Measurements from ENCODE around the gene DPP6. TPM values are rescaled to one million over a fixed set of nuclear protein-coding genes. Genes with fewer than 3 reads are reported as not detected.

The DPP6 gene
- total and polyA plus RNA-seq, 2 of the 8 experiments (the other 6 are each of a cell fraction or from before 2014, with no cell fraction given), result 4.7 to 6.8 TPM

DNA sequence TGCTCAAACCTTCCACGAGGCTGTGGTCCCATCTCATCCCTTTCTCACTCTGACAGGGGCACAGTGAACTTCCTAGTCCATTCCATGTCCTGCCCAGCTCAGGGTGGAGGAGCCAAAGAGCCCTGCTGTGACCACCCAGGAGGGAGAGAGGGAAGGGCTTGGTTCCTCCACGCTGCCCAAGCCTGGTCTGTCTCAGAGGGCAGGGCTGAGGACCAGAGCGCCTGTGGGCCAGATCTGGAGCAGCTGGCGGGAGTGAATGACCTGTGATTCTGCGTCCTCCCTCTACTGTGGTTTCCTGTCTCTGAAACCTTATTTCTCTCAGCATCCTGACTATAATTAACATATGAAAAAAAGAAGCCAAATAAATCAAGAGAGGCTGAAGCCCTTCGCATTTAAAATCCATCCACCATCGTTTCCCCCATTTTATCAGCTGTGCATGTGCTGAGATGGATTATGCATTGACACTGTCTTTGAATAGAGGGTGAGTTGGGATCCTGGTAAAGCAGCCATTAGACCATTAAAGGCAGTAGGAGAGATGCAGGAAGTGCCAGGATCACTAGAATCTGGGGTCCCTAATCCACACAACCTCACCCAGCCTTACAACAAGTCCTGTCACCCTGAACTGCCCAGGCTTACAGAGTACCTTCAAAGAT, 165.6 kb downstream of the DPP6 start:
- Histone ChIP-seq H3K79me1 (ENCODE audit: low read depth, low read length) (no peaks in the 10 kb centered on the region), H2AK5ac (ENCODE audit: low read depth, low read length) (no peak overlapping the region), H3K56ac (replicated peaks; ENCODE audit: insufficient read length, low read depth, low read length) (no peak overlapping the region), H3K4me2 (ENCODE audit: insufficient read depth in 1 of 2, low read depth in 2 of 2, low read length in 2 of 2) (no peak overlapping the region), H3K4ac (replicated peaks; ENCODE audit: insufficient read length, low read depth, low read length) (no peak overlapping the region), H2BK120ac (replicated peaks; ENCODE audit: low read depth, low read length) (no peak overlapping the region), H2BK12ac (ENCODE audit: low read depth, low read length) (no peak overlapping the region), H3K14ac (ENCODE audit: insufficient read length) (no peak overlapping the region), H3K23ac (ENCODE audit: insufficient read length) (no peak overlapping the region), H4K20me1 (replicated peaks in 1 of 2; ENCODE audit: control insufficient read depth in 1 of 2, insufficient read depth in 2 of 2, low read length in 2 of 2) (no peaks in the 10 kb centered on the region), H3K4me3 (ENCODE audit: extremely low read depth in 1 of 4, insufficient read depth in 2 of 4, low read depth in 3 of 4, low read length in 4 of 4) (no peak overlapping the region), H2BK20ac (ENCODE audit: low read length) (no peak overlapping the region), H3K27ac (ENCODE audit: low read depth, low read length) (no peak overlapping the region), H3K27me3 (replicated peaks in 1 of 4; ENCODE audit: control insufficient read depth in 3 of 4, extremely low read depth in 1 of 4, insufficient read depth in 3 of 4, low read length in 3 of 4) (no peaks in the 10 kb centered on the region), H4K91ac (replicated peaks; ENCODE audit: insufficient read length, low read length) (no peak overlapping the region), H2BK5ac (ENCODE audit: low read depth, low read length) (no peak overlapping the region), H3K9me3 (ENCODE audit: insufficient read depth in 2 of 2, low read depth in 1 of 2, low read length in 1 of 2) (no peaks in the 10 kb centered on the region), H4K5ac (ENCODE audit: insufficient read length, low read depth, low read length) (no peak overlapping the region), H3K18ac (ENCODE audit: extremely low read depth, low read length) (no peak overlapping the region), H3K36me3 (ENCODE audit: control insufficient read depth in 2 of 4, insufficient read depth in 4 of 4, low read length in 3 of 4) (no peaks in the 10 kb centered on the region), H3K9ac (replicated peaks in 1 of 4; ENCODE audit: extremely low read depth in 1 of 4, low read depth in 3 of 4, low read length in 3 of 4) (no peak overlapping the region), H3K4me1 (replicated peaks in 1 of 4; ENCODE audit: control insufficient read depth in 3 of 4, insufficient read depth in 4 of 4, low read length in 3 of 4) (peaks cover 0 to 3% (median 0%) of the 10 kb centered on the region in 4 experiments; a peak in 1 of 7 replicates), H3K79me2 (ENCODE audit: control insufficient read depth in 1 of 2, insufficient read depth in 2 of 2, low read length in 2 of 2) (no peaks in the 10 kb centered on the region), H3K23me2 (ENCODE audit: low read depth, low read length) (no peaks in the 10 kb centered on the region), H4K8ac (ENCODE audit: extremely low read depth, insufficient read depth, low read length) (no peak overlapping the region), H2AFZ (ENCODE audit: low read length) (no peak overlapping the region), H2BK15ac (ENCODE audit: low read length) (no peak overlapping the region)
- ChIA-PET POLR2A (ENCODE audit: partially characterized antibody) (no interaction called here), CTCF (ENCODE audit: partially characterized antibody) (interaction anchor here (0.6 to 1.4 kb wide), 3 partner anchors 21 to 349 kb away, joined by 3 read pairs; no protein-coding TSS in a partner anchor)
- DNase-seq (ENCODE audit: low read depth in 1 of 2, low spot score in 2 of 2) (no peak), FAIRE-seq (no peak)
- TF ChIP-seq RXRA (IDR thresholded peaks at IDR 0.05; ENCODE audit: insufficient read depth, low read depth, low read length) (no peak), SRF (IDR thresholded peaks at IDR 0.05; ENCODE audit: low read depth, low read length) (no peak), TBP (IDR thresholded peaks at IDR 0.05; ENCODE audit: low read depth, low read length) (no peak)
- 89% methylated on average over 7 of the region's 7 CpGs; no CpG with 5 or more reads in 1 of the 2 experiments for WGBS, 2 experiments (ENCODE audit: extremely low coverage in 1 of 2, insufficient coverage in 1 of 2, insufficient read length in 1 of 2, insufficient replicate concordance in 2 of 2, low coverage in 1 of 2, low lambda C conversion rate in 2 of 2, missing lambda C conversion rate in 1 of 2)
